Measurements from ENCODE around the gene LY6G6C. TPM values are rescaled to one million over a fixed set of nuclear protein-coding genes. Genes with fewer than 3 reads are reported as not detected.

LY6G6C gene
- total and polyA plus RNA-seq, 2 donors (not counting 1 experiment from before 2014, with no cell fraction given), result 0.13 TPM; not detected in 1

DNA sequence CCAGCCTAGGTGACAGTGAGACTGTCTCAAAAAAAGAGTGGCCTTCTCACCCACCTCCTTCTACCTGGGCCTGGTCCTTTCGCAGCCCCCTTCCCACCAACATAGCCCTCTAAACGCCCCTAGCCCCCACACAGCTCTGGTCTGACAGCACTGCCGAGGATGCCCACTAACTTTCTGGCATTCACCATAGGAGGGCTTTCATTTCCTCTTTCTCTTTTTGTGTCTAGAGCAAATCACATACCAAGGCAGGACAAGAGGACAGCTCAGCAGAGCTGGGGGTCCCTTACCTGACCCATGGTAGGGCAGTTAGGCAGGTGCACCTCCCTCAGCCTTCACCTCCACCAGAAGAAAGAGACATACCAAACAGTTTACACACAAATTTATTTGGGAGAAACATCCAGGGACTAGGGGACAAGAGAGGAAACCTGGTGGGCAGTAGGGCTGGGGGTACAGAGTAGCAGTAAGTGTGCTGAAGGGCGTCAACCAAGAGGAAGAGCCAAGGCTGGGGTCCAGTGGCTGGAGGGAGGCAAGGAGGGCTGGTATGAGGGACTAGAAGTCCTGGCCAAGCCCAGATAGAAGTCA is 45.1 kb downstream of the LY6G6C start:
- peaks cover 5 to 11% of the 10 kb centered on the region in 2 experiments for H3K36me3 ChIP-seq (replicated peaks in 1 of 2; ENCODE audit: control extremely low read depth in 1 of 2, control insufficient read depth in 1 of 2, extremely low read depth in 1 of 2, insufficient read depth in 2 of 2, low read length in 1 of 2)
- peak overlapping the region; percentile 41 for H3K4me2 ChIP-seq (replicated peaks; ENCODE audit: low read depth, low read length, poor library complexity, severe bottlenecking)
- no peaks in the 10 kb centered on the region for H3K9me3 ChIP-seq (ENCODE audit: control extremely low read depth in 1 of 3, control insufficient read depth in 2 of 3, insufficient read depth in 1 of 3, low read length in 2 of 3)
- H3K27ac ChIP-seq (ENCODE audit: low read length in 2 of 2), result no peak overlapping the region
- TF ChIP-seq CTCF (IDR thresholded peaks at IDR 0.05) (no peak), EZH2 (IDR thresholded peaks at IDR 0.05; ENCODE audit: borderline replicate concordance, insufficient read depth, low read depth, low read length, poor library complexity, severe bottlenecking) (no peak)
- WGBS (ENCODE audit: insufficient coverage), result 62% methylated on average over 4 of the region's 4 CpGs
- Mint-ChIP-seq H3K4me1 (peaks cover 34% of the 10 kb centered on the region), H3K27ac (peak overlapping the region; percentile 65), H3K27me3 (no peaks in the 10 kb centered on the region), H3K9me3 (ENCODE audit: insufficient read depth) (no peaks in the 10 kb centered on the region), H3K4me3 (no peak overlapping the region)
- H2AFZ ChIP-seq (ENCODE audit: insufficient read depth, low read depth, low read length, poor library complexity, severe bottlenecking), result peak overlapping the region; percentile 18
- H3K4me1 ChIP-seq (ENCODE audit: control insufficient read depth in 2 of 2, insufficient read depth in 2 of 2, low read length in 2 of 2), result peaks cover 11 to 24% of the 10 kb centered on the region in 2 donors
- H3K4me3 ChIP-seq (ENCODE audit: control extremely low read depth in 1 of 5, extremely low read depth in 1 of 5, insufficient read depth in 1 of 5, low read depth in 2 of 5, low read length in 4 of 5), result no peak overlapping the region
- intact Hi-C loops (cut with micrococcal nuclease), result no loop called here
- no peaks in the 10 kb centered on the region for H3K27me3 ChIP-seq (replicated peaks in 1 of 4; ENCODE audit: control extremely low read depth in 1 of 4, control insufficient read depth in 3 of 4, insufficient read depth in 4 of 4, low read length in 3 of 4)
- no peaks in the 10 kb centered on the region for H3K79me2 ChIP-seq (ENCODE audit: control insufficient read depth, insufficient read depth, low read length)
- ATAC-seq (ENCODE audit: low read depth), result no peak
- no peaks in the 10 kb centered on the region for H4K20me1 ChIP-seq (ENCODE audit: control insufficient read depth, insufficient read depth, low read length, poor library complexity, severe bottlenecking)
- CTCF ChIA-PET, result interaction anchor here (1.3 kb wide), 1 partner anchor 53 kb away, joined by 4 read pairs; the partner anchor contains the start of gene DDAH2
- DNase-seq, result peak; percentile 47
- no peak overlapping the region for H3K9ac ChIP-seq (ENCODE audit: low read length)
- POLR2A ChIA-PET, result interaction anchor here (0.5 kb wide), 2 partner anchors 211 to 1182 kb away, joined by 3 read pairs; no protein-coding TSS in a partner anchor

GRCh38 chr6:31669676-31670075 is 51.9 kb downstream of the LY6G6C start, which contains the start of gene LY6G5B:
TSS of gene LY6G5B (plus strand) at chr6:31669976. CDS start at chr6:31670951, 975 bp downstream.
- peaks cover 24% of the 10 kb centered on the region for H3K4me1 Mint-ChIP-seq
- no peak within 1 kb of the TSS for H3K27ac Mint-ChIP-seq
- Histone ChIP-seq H2AFZ (ENCODE audit: insufficient read depth, low read depth, low read length, poor library complexity, severe bottlenecking) (no peak within 1 kb of the TSS), H3K9ac (ENCODE audit: low read length) (no peak within 1 kb of the TSS), H3K27ac (ENCODE audit: low read length in 2 of 2) (no peak within 1 kb of the TSS), H3K36me3 (replicated peaks in 1 of 2; ENCODE audit: control extremely low read depth in 1 of 2, control insufficient read depth in 1 of 2, extremely low read depth in 1 of 2, insufficient read depth in 2 of 2, low read length in 1 of 2) (peaks cover 22 to 57% of the 10 kb centered on the region in 2 experiments), H3K4me2 (replicated peaks; ENCODE audit: low read depth, low read length, poor library complexity, severe bottlenecking) (no peak within 1 kb of the TSS), H3K27me3 (replicated peaks in 1 of 4; ENCODE audit: control extremely low read depth in 1 of 4, control insufficient read depth in 3 of 4, insufficient read depth in 4 of 4, low read length in 3 of 4) (no peaks in the 10 kb centered on the region), H3K4me3 (ENCODE audit: control extremely low read depth in 1 of 5, extremely low read depth in 1 of 5, insufficient read depth in 1 of 5, low read depth in 2 of 5, low read length in 4 of 5) (no peak within 1 kb of the TSS), H3K4me1 (ENCODE audit: control insufficient read depth in 2 of 2, insufficient read depth in 2 of 2, low read length in 2 of 2) (peaks cover 7 to 15% of the 10 kb centered on the region in 2 donors), H3K79me2 (ENCODE audit: control insufficient read depth, insufficient read depth, low read length) (peaks cover 40% of the 10 kb centered on the region), H3K9me3 (ENCODE audit: control extremely low read depth in 1 of 3, control insufficient read depth in 2 of 3, insufficient read depth in 1 of 3, low read length in 2 of 3) (no peaks in the 10 kb centered on the region), H4K20me1 (ENCODE audit: control insufficient read depth, insufficient read depth, low read length, poor library complexity, severe bottlenecking) (peaks cover 28% of the 10 kb centered on the region)
- intact Hi-C loops (cut with micrococcal nuclease), result loop anchor here (5.0 kb wide), 6 partner anchors 33 to 528 kb away; partner anchors contain the start of genes ABHD16A, AGPAT1, CLIC1 and RNF5
- ChIA-PET CTCF (no interaction called here), POLR2A (interaction anchor here (0.6 kb wide), 2 partner anchors 197 to 209 kb away, joined by 3 to 4 read pairs; no protein-coding TSS in a partner anchor)
- H3K9me3 Mint-ChIP-seq (ENCODE audit: insufficient read depth), result no peaks in the 10 kb centered on the region
- no peak for ATAC-seq (ENCODE audit: low read depth)
- DNase-seq, result no peak
- no peaks in the 10 kb centered on the region for H3K27me3 Mint-ChIP-seq
- TF ChIP-seq CTCF (IDR thresholded peaks at IDR 0.05) (no peak), EZH2 (IDR thresholded peaks at IDR 0.05; ENCODE audit: borderline replicate concordance, insufficient read depth, low read depth, low read length, poor library complexity, severe bottlenecking) (no peak)
- WGBS (ENCODE audit: insufficient coverage), result 96% methylated on average over 5 of the region's 8 CpGs
- H3K4me3 Mint-ChIP-seq, result no peak within 1 kb of the TSS
